ENCODE data around the gene SACS.

- no peak for TF ChIP-seq YY1 (IDR thresholded peaks at IDR 0.05; ENCODE audit: insufficient read depth, insufficient read length)
- TF ChIP-seq SUZ12 (IDR thresholded peaks at IDR 0.05; ENCODE audit: extremely low read depth, insufficient read depth, insufficient read length): no peak
- no peak for TF ChIP-seq ZNF274 (IDR thresholded peaks at IDR 0.05; ENCODE audit: low read depth, low read length)
Measured at GRCh38 chr13:23323946-23324709, 109.4 kb downstream of the SACS start.
